GM12864 (cell line): ENCODE results near the gene SCG5.

Experiments
- DNase-seq: peaks from one replicate; pipeline ENCODE4 v3.0.0-alpha.2; 2011; ENCODE audit warnings: low read depth
- H3K4me3 ChIP-seq: 2 replicates; pipeline ENCODE4 v1.5.1; 2011; ENCODE audit warnings: mild to moderate bottlenecking, low read depth, low read length, control low read depth
- TF ChIP-seq, protein P1 (sequence below): IDR thresholded peaks from 2 replicates; pipeline ENCODE4 v1.5.1; 2011; ENCODE audit warnings: low read depth, mild to moderate bottlenecking, moderate library complexity, low read length, control low read depth, inconsistent platforms; ENCODE audit errors: missing control alignments

Gene SCG5

DNA sequence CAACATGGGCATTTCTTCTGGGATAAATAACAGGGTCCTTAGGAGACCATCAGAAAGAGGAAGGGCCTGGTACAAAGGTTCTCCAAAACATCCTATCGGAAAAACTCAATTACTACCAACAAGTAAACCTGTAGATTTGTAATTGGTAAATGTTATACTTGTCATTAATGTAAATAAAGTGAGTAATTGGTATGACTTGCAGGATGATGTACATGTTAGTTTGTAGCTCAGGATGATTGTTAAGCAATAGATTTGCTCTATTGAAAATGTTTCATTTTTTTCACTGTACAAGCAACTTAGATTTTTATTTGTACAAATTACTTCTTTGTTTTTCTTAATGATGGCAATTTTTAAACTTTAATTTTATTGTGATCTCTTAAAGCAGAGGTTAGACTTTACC is 3.8 kb upstream of the SCG5 start:
- TF ChIP-seq, protein P1, sequence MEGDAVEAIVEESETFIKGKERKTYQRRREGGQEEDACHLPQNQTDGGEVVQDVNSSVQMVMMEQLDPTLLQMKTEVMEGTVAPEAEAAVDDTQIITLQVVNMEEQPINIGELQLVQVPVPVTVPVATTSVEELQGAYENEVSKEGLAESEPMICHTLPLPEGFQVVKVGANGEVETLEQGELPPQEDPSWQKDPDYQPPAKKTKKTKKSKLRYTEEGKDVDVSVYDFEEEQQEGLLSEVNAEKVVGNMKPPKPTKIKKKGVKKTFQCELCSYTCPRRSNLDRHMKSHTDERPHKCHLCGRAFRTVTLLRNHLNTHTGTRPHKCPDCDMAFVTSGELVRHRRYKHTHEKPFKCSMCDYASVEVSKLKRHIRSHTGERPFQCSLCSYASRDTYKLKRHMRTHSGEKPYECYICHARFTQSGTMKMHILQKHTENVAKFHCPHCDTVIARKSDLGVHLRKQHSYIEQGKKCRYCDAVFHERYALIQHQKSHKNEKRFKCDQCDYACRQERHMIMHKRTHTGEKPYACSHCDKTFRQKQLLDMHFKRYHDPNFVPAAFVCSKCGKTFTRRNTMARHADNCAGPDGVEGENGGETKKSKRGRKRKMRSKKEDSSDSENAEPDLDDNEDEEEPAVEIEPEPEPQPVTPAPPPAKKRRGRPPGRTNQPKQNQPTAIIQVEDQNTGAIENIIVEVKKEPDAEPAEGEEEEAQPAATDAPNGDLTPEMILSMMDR, result no peak
- no peak overlapping the region for H3K4me3 ChIP-seq
- no peak for DNase-seq

GRCh38 chr15:32642667-32643435 is 1.3 kb downstream of the SCG5 start:
- TF ChIP-seq, protein P1, result no peak
- H3K4me3 ChIP-seq, result no peak overlapping the region
- no peak for DNase-seq

DNA sequence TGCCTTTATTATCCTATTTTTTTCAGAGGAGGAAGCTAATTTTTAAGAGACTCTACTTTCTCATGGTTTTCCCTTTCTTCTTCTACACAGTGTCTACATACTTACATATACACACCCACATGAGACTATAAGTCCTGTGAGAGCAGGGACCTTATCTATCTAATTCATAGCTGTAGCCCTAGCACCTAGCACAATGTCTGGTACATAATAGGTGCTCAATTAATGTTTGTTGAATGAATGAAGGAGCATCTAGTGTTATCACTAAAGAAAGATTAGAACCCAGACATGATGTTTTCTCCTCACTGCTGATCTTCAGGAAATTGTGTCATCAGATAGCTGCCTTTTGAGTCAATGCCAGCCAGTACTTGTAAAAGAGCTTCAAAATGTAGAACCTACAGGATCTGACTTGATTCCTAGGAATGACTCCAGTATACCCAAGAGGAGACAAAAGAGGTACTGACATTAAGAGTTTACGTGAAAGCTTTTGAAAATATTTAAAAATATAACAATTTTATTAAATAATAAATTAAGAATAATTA is 2.5 kb downstream of the SCG5 start:
- TF ChIP-seq, protein P1, result no peak
- DNase-seq, result no peak
- no peak overlapping the region for H3K4me3 ChIP-seq

GRCh38 chr15:32646291-32646690 is 4.8 kb downstream of the SCG5 start:
- H3K4me3 ChIP-seq, result no peak overlapping the region
- no peak for DNase-seq
- TF ChIP-seq, protein P1, result no peak

GRCh38 chr15:32649342-32649741 is 7.8 kb downstream of the SCG5 start:
- TF ChIP-seq, protein P1, result peak; percentile 14
- no peak overlapping the region for H3K4me3 ChIP-seq
- DNase-seq, result no peak

- TF ChIP-seq, protein P1, result peak; percentile 98
- no peak for DNase-seq
- no peak overlapping the region for H3K4me3 ChIP-seq
Measured at GRCh38 chr15:32651229-32651837, 9.8 kb downstream of the SCG5 start.

GRCh38 chr15:32652178-32652577 is 10.7 kb downstream of the SCG5 start:
- H3K4me3 ChIP-seq, result no peak overlapping the region
- TF ChIP-seq, protein P1, result no peak
- DNase-seq, result no peak
